Stomach smooth muscle (tissue), 2 donors: Measurements from ENCODE around the gene MLLT3.

Experiments
- H3K27ac ChIP-seq: one replicate; pipeline ENCODE4 v1.7.0; 2013; ENCODE audit warnings: mild to moderate bottlenecking, low read length, inconsistent platforms
- H3K27me3 ChIP-seq, 2 donors: one replicate each; pipeline ENCODE4 v1.7.0; 2013; ENCODE audit warnings: low read length in 2 of 2; ENCODE audit not compliant: insufficient read depth in 2 of 2, control insufficient read depth in 1 of 2
- H3K36me3 ChIP-seq, 2 donors: one replicate each; pipeline ENCODE4 v1.7.0; 2013; ENCODE audit warnings: low read length in 2 of 2; ENCODE audit not compliant: control insufficient read depth in 2 of 2, insufficient read depth in 2 of 2
- H3K4me1 ChIP-seq: one replicate; pipeline ENCODE4 v1.7.0; 2013; ENCODE audit warnings: low read length; ENCODE audit not compliant: control insufficient read depth, insufficient read depth
- H3K4me3 ChIP-seq, 2 donors: one replicate each; pipeline ENCODE4 v1.7.0; 2013; ENCODE audit warnings: low read length in 2 of 2
- H3K9ac ChIP-seq, 2 donors: one replicate each; pipeline ENCODE4 v1.7.0; 2013; ENCODE audit warnings: low read length in 2 of 2, mild to moderate bottlenecking in 1 of 2
- H3K9me3 ChIP-seq, 2 donors: one replicate each; pipeline ENCODE4 v1.7.0; 2013; ENCODE audit warnings: low read length in 2 of 2; ENCODE audit not compliant: control insufficient read depth in 2 of 2
- donor health status: healthy.
- donor health status: Pancreatic carcinoma.

MLLT3 gene

GRCh38 chr9:20573023-20573422 is 49.3 kb downstream of the MLLT3 start:
- no peak overlapping the region for H3K4me3 ChIP-seq
- no peak overlapping the region for H3K9ac ChIP-seq
- H3K27ac ChIP-seq: no peak overlapping the region
- no peaks in the 10 kb centered on the region for H3K36me3 ChIP-seq
- H3K27me3 ChIP-seq: no peaks in the 10 kb centered on the region
- H3K9me3 ChIP-seq: peaks cover 0 to 4% of the 10 kb centered on the region in 2 donors
- peaks cover 3% of the 10 kb centered on the region for H3K4me1 ChIP-seq

GRCh38 chr9:20570756-20571155 is 51.5 kb downstream of the MLLT3 start:
- H3K9ac ChIP-seq: no peak overlapping the region
- H3K4me1 ChIP-seq: peaks cover 3% of the 10 kb centered on the region
- no peak overlapping the region for H3K27ac ChIP-seq

GRCh38 chr9:20570087-20570486 is 52.2 kb downstream of the MLLT3 start:
- no peaks in the 10 kb centered on the region for H3K36me3 ChIP-seq
- peaks cover 3% of the 10 kb centered on the region for H3K4me1 ChIP-seq
- H3K9ac ChIP-seq: no peak overlapping the region
- H3K27ac ChIP-seq: no peak overlapping the region
- no peaks in the 10 kb centered on the region for H3K9me3 ChIP-seq
- no peaks in the 10 kb centered on the region for H3K27me3 ChIP-seq
- H3K4me3 ChIP-seq: peak overlapping the region in 1 of 2 donors; percentile 5

More at GRCh38 chr9:20570756-20571155, 51.5 kb downstream of the MLLT3 start:
- Histone ChIP-seq H3K4me3 (no peak overlapping the region), H3K9me3 (peaks cover 0 to 4% of the 10 kb centered on the region in 2 donors), H3K27me3 (no peaks in the 10 kb centered on the region), H3K36me3 (no peaks in the 10 kb centered on the region)

GRCh38 chr9:20569525-20569924 is 52.8 kb downstream of the MLLT3 start:
- H3K9me3 ChIP-seq: no peaks in the 10 kb centered on the region
- peaks cover 3% of the 10 kb centered on the region for H3K4me1 ChIP-seq
- no peaks in the 10 kb centered on the region for H3K36me3 ChIP-seq
- H3K4me3 ChIP-seq: peak overlapping the region in 1 of 2 donors; percentile 5
- no peaks in the 10 kb centered on the region for H3K27me3 ChIP-seq
- H3K27ac ChIP-seq: peak overlapping the region; percentile 37
- H3K9ac ChIP-seq: no peak overlapping the region

GRCh38 chr9:20568400-20568799 is 53.9 kb downstream of the MLLT3 start:
- no peak overlapping the region for H3K9ac ChIP-seq
- no peak overlapping the region for H3K4me3 ChIP-seq
- no peaks in the 10 kb centered on the region for H3K27me3 ChIP-seq
- no peaks in the 10 kb centered on the region for H3K9me3 ChIP-seq
- no peak overlapping the region for H3K27ac ChIP-seq
- peaks cover 3% of the 10 kb centered on the region for H3K4me1 ChIP-seq
- H3K36me3 ChIP-seq: no peaks in the 10 kb centered on the region

GRCh38 chr9:20566401-20566800 is 55.9 kb downstream of the MLLT3 start:
- H3K4me1 ChIP-seq: peaks cover 7% of the 10 kb centered on the region
- no peak overlapping the region for H3K9ac ChIP-seq
- no peaks in the 10 kb centered on the region for H3K27me3 ChIP-seq
- no peak overlapping the region for H3K27ac ChIP-seq
- H3K9me3 ChIP-seq: no peaks in the 10 kb centered on the region
- no peak overlapping the region for H3K4me3 ChIP-seq
- H3K36me3 ChIP-seq: no peaks in the 10 kb centered on the region

- Histone ChIP-seq H3K36me3 (no peaks in the 10 kb centered on the region), H3K27me3 (no peaks in the 10 kb centered on the region), H3K9me3 (no peaks in the 10 kb centered on the region), H3K9ac (no peak overlapping the region), H3K27ac (no peak overlapping the region), H3K4me3 (no peak overlapping the region), H3K4me1 (peaks cover 4% of the 10 kb centered on the region)
These were observed 57.6 kb downstream of the MLLT3 start for GRCh38 chr9:20564650-20565049.

- no peak overlapping the region for H3K4me3 ChIP-seq
- no peak overlapping the region for H3K9ac ChIP-seq
- no peaks in the 10 kb centered on the region for H3K27me3 ChIP-seq
- H3K9me3 ChIP-seq: no peaks in the 10 kb centered on the region
- H3K4me1 ChIP-seq: peaks cover 8% of the 10 kb centered on the region
- H3K36me3 ChIP-seq: no peaks in the 10 kb centered on the region
- no peak overlapping the region for H3K27ac ChIP-seq
These were observed 58.4 kb downstream of the MLLT3 start for GRCh38 chr9:20563917-20564316.

GRCh38 chr9:20562051-20562450 is 60.2 kb downstream of the MLLT3 start:
- H3K9me3 ChIP-seq: no peaks in the 10 kb centered on the region
- H3K9ac ChIP-seq: no peak overlapping the region
- peaks cover 20% of the 10 kb centered on the region for H3K4me1 ChIP-seq
- H3K36me3 ChIP-seq: no peaks in the 10 kb centered on the region
- no peak overlapping the region for H3K27ac ChIP-seq
- no peaks in the 10 kb centered on the region for H3K27me3 ChIP-seq
- no peak overlapping the region for H3K4me3 ChIP-seq

GRCh38 chr9:20561531-20561930 is 60.8 kb downstream of the MLLT3 start:
- H3K36me3 ChIP-seq: no peaks in the 10 kb centered on the region
- no peaks in the 10 kb centered on the region for H3K27me3 ChIP-seq
- no peak overlapping the region for H3K4me3 ChIP-seq
- H3K9ac ChIP-seq: no peak overlapping the region
- H3K4me1 ChIP-seq: peaks cover 20% of the 10 kb centered on the region
- H3K27ac ChIP-seq: no peak overlapping the region
- no peaks in the 10 kb centered on the region for H3K9me3 ChIP-seq

GRCh38 chr9:20559231-20559890 is 62.9 kb downstream of the MLLT3 start:
- peak overlapping the region in 1 of 2 donors; percentile 12 for H3K4me3 ChIP-seq
- no peaks in the 10 kb centered on the region for H3K9me3 ChIP-seq
- no peak overlapping the region for H3K27ac ChIP-seq
- no peaks in the 10 kb centered on the region for H3K27me3 ChIP-seq
- H3K4me1 ChIP-seq: peaks cover 23% of the 10 kb centered on the region
- H3K9ac ChIP-seq: no peak overlapping the region
- no peaks in the 10 kb centered on the region for H3K36me3 ChIP-seq
